Testis (tissue), 3 donors: ENCODE measurements around the gene CEP70. TPM values are rescaled to one million over a fixed set of nuclear protein-coding genes. Genes with fewer than 3 reads are reported as not detected.
"Not testable (repeated sequence)": the region's sequence is repeated elsewhere in the genome, so short reads cannot be mapped to it uniquely, and the experiment has no call there.

Source experiments
- DNase-seq: peaks from one replicate; pipeline ENCODE4 v3.0.0-alpha.2; 2019
- H3K27ac ChIP-seq, 2 donors: fragments of 200-600 bp; sonication (generic); one replicate each; pipeline ENCODE4 v1.5.1; 2019
- H3K27me3 ChIP-seq: fragments of 200-600 bp; sonication (generic); one replicate; pipeline ENCODE4 v1.5.1; 2019
- H3K36me3 ChIP-seq: fragments of 200-600 bp; sonication (generic); one replicate; pipeline ENCODE4 v1.5.1; 2017; ENCODE audit warnings: low read depth; ENCODE audit errors: missing control alignments
- H3K4me1 ChIP-seq: fragments of 200-600 bp; sonication (generic); one replicate; pipeline ENCODE4 v1.5.1; 2019
- H3K4me3 ChIP-seq, 2 donors: fragments of 200-600 bp; sonication (generic); one replicate each; pipeline ENCODE4 v1.5.1; 2017 to 2019
- H3K9me3 ChIP-seq: fragments of 200-600 bp; sonication (generic); one replicate; pipeline ENCODE4 v1.5.1; 2017
- POLR2A ChIP-seq: fragments of 450-650 bp; IDR thresholded peaks from one replicate; pipeline ENCODE4 v1.6.1; 2017; ENCODE audit warnings: antibody characterized with exemption, mild to moderate bottlenecking, moderate library complexity
- WGBS, 2 donors: methylation state at CpG; one replicate each; pipeline ENCODE4 v1.1.5; 2018; 5-methylcytosine and 5-hydroxymethylcytosine counted together
- intact Hi-C: fragments of 100-400 bp; cut with DNase I; formaldehyde crosslinking; loops from one replicate; pipeline ENCODE4 v1.15.1; 2023; ENCODE audit warnings: low total_unique reads
- polyA plus RNA-seq: library from polyadenylated mRNA; stranded (reverse); fragments of 350-450 nt; fragmentation: Illumina TruSeq; extraction: RNeasy Lipid Tissue Mini Kit (QIAGEN cat#74804); gene quantifications from one replicate; pipeline ENCODE4 v1.2.3, GENCODE V29; 2014; ENCODE audit warnings: low read depth, low replicate concordance; ENCODE audit not compliant: insufficient read depth
- total RNA-seq, 2 donors: library from RNA; depleted of rRNA; stranded (reverse); fragments of >200 nt; gene quantifications; one replicate each; pipeline ENCODE4 v1.2.3, GENCODE V29; 2016
- TF ChIP-seq, protein P1 (sequence below), 3 experiments: fragments of 450-650 bp in 2 of 3; fragments of 200-600 bp in 1 of 3; sonication (generic) in 1 of 3; IDR thresholded peaks; one replicate each; pipeline ENCODE4 v1.5.1; 2016 to 2019; ENCODE audit warnings: antibody characterized with exemption in 3 of 3, mild to moderate bottlenecking in 2 of 3, moderate library complexity in 1 of 3

The CEP70 gene
- total and polyA plus RNA-seq, 3 donors from 2014 or later, result 37.4 to 66.6 (median 61.4) TPM

DNA sequence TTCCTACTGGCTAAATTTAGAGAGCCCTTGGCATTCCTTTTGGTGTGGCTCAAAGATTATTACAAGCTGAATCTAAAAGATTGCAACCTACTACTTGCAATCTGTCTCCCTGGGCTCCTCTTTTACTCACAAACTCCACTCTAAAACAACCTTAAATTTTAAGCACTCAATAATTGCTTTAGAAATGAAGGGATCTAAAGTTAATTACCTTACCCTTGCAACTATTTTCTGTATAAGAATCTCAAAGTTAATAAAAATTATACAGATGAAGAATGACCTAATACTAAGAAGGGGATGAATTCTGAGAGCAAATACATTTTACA, 99.5 kb downstream of the CEP70 start:
- no peaks in the 10 kb centered on the region for H3K36me3 ChIP-seq
- H3K27me3 ChIP-seq, result no peaks in the 10 kb centered on the region
- no peak for DNase-seq
- H3K4me1 ChIP-seq, result no peaks in the 10 kb centered on the region
- intact Hi-C loops, result no loop called here
- no peaks in the 10 kb centered on the region for H3K9me3 ChIP-seq
- no peak overlapping the region for H3K27ac ChIP-seq
- no peak for TF ChIP-seq POLR2A
- TF ChIP-seq, protein P1, sequence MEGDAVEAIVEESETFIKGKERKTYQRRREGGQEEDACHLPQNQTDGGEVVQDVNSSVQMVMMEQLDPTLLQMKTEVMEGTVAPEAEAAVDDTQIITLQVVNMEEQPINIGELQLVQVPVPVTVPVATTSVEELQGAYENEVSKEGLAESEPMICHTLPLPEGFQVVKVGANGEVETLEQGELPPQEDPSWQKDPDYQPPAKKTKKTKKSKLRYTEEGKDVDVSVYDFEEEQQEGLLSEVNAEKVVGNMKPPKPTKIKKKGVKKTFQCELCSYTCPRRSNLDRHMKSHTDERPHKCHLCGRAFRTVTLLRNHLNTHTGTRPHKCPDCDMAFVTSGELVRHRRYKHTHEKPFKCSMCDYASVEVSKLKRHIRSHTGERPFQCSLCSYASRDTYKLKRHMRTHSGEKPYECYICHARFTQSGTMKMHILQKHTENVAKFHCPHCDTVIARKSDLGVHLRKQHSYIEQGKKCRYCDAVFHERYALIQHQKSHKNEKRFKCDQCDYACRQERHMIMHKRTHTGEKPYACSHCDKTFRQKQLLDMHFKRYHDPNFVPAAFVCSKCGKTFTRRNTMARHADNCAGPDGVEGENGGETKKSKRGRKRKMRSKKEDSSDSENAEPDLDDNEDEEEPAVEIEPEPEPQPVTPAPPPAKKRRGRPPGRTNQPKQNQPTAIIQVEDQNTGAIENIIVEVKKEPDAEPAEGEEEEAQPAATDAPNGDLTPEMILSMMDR (IDR thresholded peaks at IDR 0.05), result no peak
- H3K4me3 ChIP-seq, result no peak overlapping the region

- Histone ChIP-seq H3K9me3 (no peaks in the 10 kb centered on the region), H3K4me1 (no peaks in the 10 kb centered on the region), H3K27ac (no peak overlapping the region), H3K27me3 (no peaks in the 10 kb centered on the region), H3K4me3 (no peak overlapping the region), H3K36me3 (no peaks in the 10 kb centered on the region)
- 89 to 96% methylated on average over 3 of the region's 3 CpGs for WGBS, 2 donors
- no peak for TF ChIP-seq POLR2A
- TF ChIP-seq, protein P1 (IDR thresholded peaks at IDR 0.05), result no peak
- DNase-seq, result no peak
- intact Hi-C loops, result no loop called here
These were observed 100.1 kb downstream of the CEP70 start for GRCh38 chr3:138493804-138494606.

DNA sequence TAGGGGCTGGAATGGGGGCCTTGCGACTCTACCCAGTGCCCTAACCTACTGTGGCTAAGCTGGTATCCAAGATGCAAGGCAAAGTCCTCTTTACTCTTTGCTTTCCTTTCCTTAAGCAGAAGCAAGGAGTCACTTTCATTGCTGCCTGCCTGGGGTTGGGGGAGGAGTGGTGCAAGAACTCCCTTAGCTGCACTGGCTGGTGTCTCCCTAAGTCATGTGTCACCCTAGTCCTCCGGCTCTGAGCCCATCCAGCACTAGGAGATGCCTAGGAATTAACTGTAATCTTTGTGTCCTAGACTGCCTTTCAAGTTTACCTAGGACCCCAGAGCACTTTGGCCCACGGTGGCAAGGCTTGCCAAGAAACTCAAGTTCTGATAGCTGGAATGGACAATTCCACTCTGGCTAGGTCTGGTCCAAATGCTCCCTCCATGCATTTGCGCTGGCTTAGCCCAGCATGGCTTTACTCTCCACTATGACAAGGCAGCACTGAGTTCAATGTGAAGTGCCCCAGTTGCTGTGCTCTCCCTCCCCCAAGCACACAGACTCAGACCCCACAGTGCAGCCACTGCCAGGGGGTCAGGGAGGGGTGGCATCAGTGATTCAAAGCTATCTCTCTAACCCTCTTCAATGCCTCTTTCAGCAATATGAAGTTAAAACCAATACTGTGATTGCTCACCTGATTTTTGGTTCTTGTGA, 100.9 kb downstream of the CEP70 start:
- 94 to 97% methylated on average over 2 to 3 of the region's 4 CpGs for WGBS, 2 donors
- H3K9me3 ChIP-seq, result no peaks in the 10 kb centered on the region

DNA sequence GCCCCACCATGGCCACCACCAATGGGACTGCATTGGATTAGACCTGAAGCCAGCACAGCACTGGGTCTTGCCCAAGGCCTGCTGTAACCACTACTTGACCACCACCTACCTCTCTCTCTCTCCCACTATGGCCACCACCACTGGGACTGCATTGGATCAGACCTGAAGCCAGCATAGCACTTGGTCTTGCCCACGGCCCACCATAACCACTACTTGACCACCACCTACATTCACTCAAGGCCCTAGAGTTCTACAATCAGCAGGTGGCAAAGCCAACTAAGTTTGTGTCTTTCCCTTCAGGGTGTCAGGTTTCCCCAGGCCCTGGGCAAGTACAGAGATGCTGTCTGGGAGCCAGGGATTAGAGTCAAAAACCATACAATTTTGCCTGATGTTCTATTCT, 102.1 kb downstream of the CEP70 start:
- no peak for DNase-seq
- Histone ChIP-seq H3K9me3 (no peaks in the 10 kb centered on the region), H3K4me1 (no peaks in the 10 kb centered on the region), H3K27ac (no peak overlapping the region), H3K27me3 (no peaks in the 10 kb centered on the region), H3K36me3 (no peaks in the 10 kb centered on the region), H3K4me3 (no peak overlapping the region)
- WGBS, 2 donors, result 82 to 100% methylated on average over 1 of the region's 1 CpG
- TF ChIP-seq, protein P1 (IDR thresholded peaks at IDR 0.05), result no peak
- TF ChIP-seq POLR2A, result no peak
- intact Hi-C loops, result no loop called here

More for the DNA sequence above, 100.9 kb downstream of the CEP70 start:
- Histone ChIP-seq H3K27me3 (no peaks in the 10 kb centered on the region), H3K4me3 (no peak overlapping the region), H3K27ac (no peak overlapping the region), H3K36me3 (no peaks in the 10 kb centered on the region), H3K4me1 (no peaks in the 10 kb centered on the region)
- no peak for DNase-seq
- no peak for TF ChIP-seq POLR2A
- TF ChIP-seq, protein P1 (IDR thresholded peaks at IDR 0.05), result no peak
- intact Hi-C loops, result no loop called here

GRCh38 chr3:138486580-138486979, 107.5 kb downstream of the CEP70 start:
- WGBS, 2 donors, result 87 to 93% methylated on average over 6 of the region's 6 CpGs

DNA sequence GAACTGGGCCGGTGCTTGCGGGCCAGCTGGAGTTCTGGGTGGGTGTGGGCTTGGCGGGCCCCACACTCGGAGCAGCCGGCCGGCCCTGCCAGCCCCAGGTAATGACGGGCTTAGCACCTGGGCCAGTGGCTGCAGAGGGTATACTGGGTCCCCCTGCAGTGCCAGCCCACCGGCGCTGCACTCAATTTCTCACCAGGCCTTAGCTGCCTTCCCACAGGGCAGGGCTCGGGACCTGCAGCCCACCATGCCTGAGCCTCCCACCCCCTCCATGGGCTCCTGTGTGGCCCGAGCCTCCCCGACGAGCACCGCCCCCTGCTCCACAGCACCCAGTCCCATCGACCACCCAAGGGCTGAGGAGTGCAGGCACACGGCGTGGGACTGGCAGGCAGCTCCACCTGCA, 109.4 kb downstream of the CEP70 start:
- H3K27me3 ChIP-seq, H3K4me3 ChIP-seq, intact Hi-C loops, H3K4me1 ChIP-seq, DNase-seq, H3K36me3 ChIP-seq, H3K27ac ChIP-seq, H3K9me3 ChIP-seq: not testable (repeated sequence)
- 94 to 100% methylated on average over 2 to 17 of the region's 17 CpGs for WGBS, 2 donors

More at GRCh38 chr3:138486580-138486979, 107.5 kb downstream of the CEP70 start:
- H3K9me3 ChIP-seq, DNase-seq, H3K36me3 ChIP-seq, H3K27me3 ChIP-seq, H3K27ac ChIP-seq, intact Hi-C loops, H3K4me1 ChIP-seq, H3K4me3 ChIP-seq: not testable (repeated sequence)
